CD4-positive, alpha-beta T cell (primary cell): ENCODE data around the gene RAB31. TPM values are rescaled to one million over a fixed set of nuclear protein-coding genes. Genes with fewer than 3 reads are reported as not detected.

Source experiments
- ATAC-seq: fragments of 200-7000 bp; cut with Tn5 transposase; one replicate; pipeline ENCODE4 v1.10.0; 2022; ENCODE audit warnings: mild to moderate bottlenecking; ENCODE audit not compliant: poor library complexity
- CTCF ChIA-PET: fragments of 350-600 bp; sonication (Branson Sonifier 250); formaldehyde crosslinking; loops from one replicate; lab custom pipeline; 2021; ENCODE audit warnings: antibody characterized with exemption, inconsistent platforms; lab: Charles Lee
- POLR2A ChIA-PET: fragments of 350-600 bp; sonication (Branson Sonifier 250); formaldehyde crosslinking; loops from one replicate; lab custom pipeline; 2021; ENCODE audit warnings: antibody characterized with exemption, inconsistent platforms; lab: Charles Lee
- DNase-seq, 14 experiments: peaks; one replicate each; pipeline ENCODE4 v3.0.0-alpha.2; 2013 to 2020; ENCODE audit warnings: mixed read lengths in 2 of 14
- H3K27ac ChIP-seq, 2 donors: one replicate each; pipeline versions ENCODE4 v1.5.1 to v1.7.0; 2013; ENCODE audit warnings: low read length in 2 of 2, low read depth in 1 of 2, mild to moderate bottlenecking in 1 of 2
- H3K27me3 ChIP-seq, 2 experiments: 1 replicate in 1 of 2; 2 replicates in 1 of 2; pipeline versions ENCODE4 v1.6.1 to v1.7.0; 2013; ENCODE audit warnings: low read length in 2 of 2, control low read depth in 1 of 2, mild to moderate bottlenecking in 1 of 2, moderate library complexity in 1 of 2; ENCODE audit not compliant: insufficient read depth in 2 of 2, control insufficient read depth in 1 of 2
- H3K36me3 ChIP-seq: one replicate; pipeline ENCODE4 v1.6.1; 2013; ENCODE audit warnings: low read length, control low read depth; ENCODE audit not compliant: insufficient read depth
- H3K4me1 ChIP-seq: one replicate; pipeline ENCODE4 v1.6.1; 2013; ENCODE audit warnings: low read length, control low read depth; ENCODE audit not compliant: insufficient read depth
- H3K4me3 ChIP-seq: one replicate; pipeline ENCODE4 v1.5.1; 2013; ENCODE audit warnings: mild to moderate bottlenecking, low read length, moderate library complexity
- H3K9me3 ChIP-seq, 2 experiments: 1 replicate in 1 of 2; 2 replicates in 1 of 2; pipeline versions ENCODE4 v1.6.1 to v1.7.0; 2013; ENCODE audit warnings: low read length in 2 of 2, mild to moderate bottlenecking in 2 of 2, control low read depth in 1 of 2, moderate library complexity in 1 of 2; ENCODE audit not compliant: control insufficient read depth in 1 of 2, insufficient read depth in 1 of 2
- H3K27ac Mint-ChIP-seq: one replicate; pipeline ENCODE4 v1.8.0; 2020; ENCODE audit warnings: mixed read lengths
- H3K27me3 Mint-ChIP-seq: one replicate; pipeline ENCODE4 v1.8.0; 2021; ENCODE audit warnings: mixed read lengths
- H3K36me3 Mint-ChIP-seq: one replicate; pipeline ENCODE4 v1.8.0; 2021; ENCODE audit warnings: low read depth, mixed read lengths
- H3K4me1 Mint-ChIP-seq: one replicate; pipeline ENCODE4 v1.8.0; 2021; ENCODE audit warnings: low read depth, mixed read lengths
- H3K4me3 Mint-ChIP-seq: one replicate; pipeline ENCODE4 v1.8.0; 2020; ENCODE audit warnings: mild to moderate bottlenecking, mixed read lengths
- H3K9me3 Mint-ChIP-seq: one replicate; pipeline ENCODE4 v1.8.0; 2020; ENCODE audit warnings: mixed read lengths
- CTCF ChIP-seq: fragments of 200-600 bp; IDR thresholded peaks from one replicate; pipeline ENCODE4 v1.8.0; 2022; ENCODE audit warnings: antibody characterized with exemption, mild to moderate bottlenecking
- intact Hi-C, 2 experiments: fragments of 100-400 bp; cut with DNase I in 1 of 2; cut with micrococcal nuclease in 1 of 2; formaldehyde crosslinking; loops; one replicate each; pipeline versions ENCODE4 v1.15.1 to v1.9.0; 2023 to 2025; cut with DNase I, micrococcal nuclease
- total RNA-seq, 174 experiments: library from RNA in 2 of 174; stranded (reverse) in 2 of 174; gene quantifications; one replicate each; pipeline ENCODE4 v1.2.3 and lab custom pipeline; 2021 to 2026

Gene RAB31
- total RNA-seq, 2 experiments from 2014 or later: 1.1 to 1.3 TPM

GRCh38 chr18:9860682-9861081 is 152.6 kb downstream of the RAB31 start:
- Mint-ChIP-seq H3K9me3 (peaks cover 3% of the 10 kb centered on the region), H3K27ac (no peak overlapping the region), H3K36me3 (no peaks in the 10 kb centered on the region), H3K4me1 (no peaks in the 10 kb centered on the region), H3K27me3 (peaks cover 3% of the 10 kb centered on the region), H3K4me3 (no peak overlapping the region)
- H3K4me3 ChIP-seq: no peak overlapping the region
- ATAC-seq (no peak), DNase-seq (no peak)
- H3K27ac ChIP-seq: no peak overlapping the region
- no peak for TF ChIP-seq CTCF
- H3K4me1 ChIP-seq: no peaks in the 10 kb centered on the region
- no peaks in the 10 kb centered on the region for H3K27me3 ChIP-seq
- CTCF ChIA-PET: no interaction called here
- H3K9me3 ChIP-seq: peaks cover 7 to 9% of the 10 kb centered on the region in 2 experiments
- POLR2A ChIA-PET: interaction anchor here (0.6 kb wide), 1 partner anchor 1259 kb away, joined by 4 read pairs; no protein-coding TSS in a partner anchor
- H3K36me3 ChIP-seq: no peaks in the 10 kb centered on the region
- intact Hi-C loops: no loop called here

- TF ChIP-seq CTCF: no peak
- H3K4me3 Mint-ChIP-seq: no peak overlapping the region
- no peaks in the 10 kb centered on the region for H3K36me3 ChIP-seq
These were observed 153.1 kb downstream of the RAB31 start for GRCh38 chr18:9861157-9861556.

GRCh38 chr18:9861933-9862332 is 153.8 kb downstream of the RAB31 start:
- TF ChIP-seq CTCF: no peak
- Mint-ChIP-seq H3K27me3 (peaks cover 8% of the 10 kb centered on the region), H3K9me3 (peaks cover 9% of the 10 kb centered on the region), H3K36me3 (no peaks in the 10 kb centered on the region), H3K4me1 (no peaks in the 10 kb centered on the region), H3K4me3 (no peak overlapping the region), H3K27ac (no peak overlapping the region)
- ATAC-seq (no peak), DNase-seq (no peak)
- no peaks in the 10 kb centered on the region for H3K27me3 ChIP-seq
- ChIA-PET POLR2A (no interaction called here), CTCF (no interaction called here)
- H3K36me3 ChIP-seq: no peaks in the 10 kb centered on the region
- H3K9me3 ChIP-seq: peaks cover 15 to 20% of the 10 kb centered on the region in 2 experiments
- intact Hi-C loops: no loop called here
- H3K4me3 ChIP-seq: no peak overlapping the region
- H3K4me1 ChIP-seq: no peaks in the 10 kb centered on the region
- H3K27ac ChIP-seq: no peak overlapping the region

More at GRCh38 chr18:9861157-9861556, 153.1 kb downstream of the RAB31 start:
- ChIA-PET CTCF (no interaction called here), POLR2A (interaction anchor here (0.6 kb wide), 1 partner anchor 1260 kb away, joined by 4 read pairs; no protein-coding TSS in a partner anchor)
- DNase-seq: no peak
- Histone ChIP-seq H3K27me3 (no peaks in the 10 kb centered on the region), H3K4me1 (no peaks in the 10 kb centered on the region), H3K9me3 (peaks cover 8 to 13% of the 10 kb centered on the region in 2 experiments), H3K4me3 (no peak overlapping the region), H3K27ac (no peak overlapping the region)
- Mint-ChIP-seq H3K27ac (no peak overlapping the region), H3K9me3 (peaks cover 8% of the 10 kb centered on the region), H3K4me1 (no peaks in the 10 kb centered on the region), H3K36me3 (no peaks in the 10 kb centered on the region), H3K27me3 (peaks cover 7% of the 10 kb centered on the region)
- ATAC-seq: no peak
- intact Hi-C loops: no loop called here
